ENCODE measurements around the gene EFCAB14. TPM values are rescaled to one million over a fixed set of nuclear protein-coding genes. Genes with fewer than 3 reads are reported as not detected.
A peak's percentile ranks its signal among the peaks of the same experiment; 100 is the strongest.
"Not testable (repeated sequence)": the region's sequence is repeated elsewhere in the genome, so short reads cannot be mapped to it uniquely, and the experiment has no call there.

EFCAB14 gene
- polyA plus RNA-seq, 4 donors: 25.0 to 80.0 (median 28.2) TPM

- H3K9me3 ChIP-seq (ENCODE audit: control insufficient read depth in 2 of 2, insufficient read depth in 1 of 2, low read depth in 1 of 2, low read length in 1 of 2); H3K27me3 ChIP-seq (ENCODE audit: control insufficient read depth in 3 of 3, insufficient read depth in 3 of 3, low read length in 3 of 3); DNase-seq; H3K36me3 ChIP-seq (ENCODE audit: control insufficient read depth in 3 of 3, insufficient read depth in 2 of 3, low read depth in 1 of 3, low read length in 3 of 3); H3K27ac ChIP-seq (ENCODE audit: low read depth in 1 of 3, low read length in 2 of 3); H3K4me1 ChIP-seq (ENCODE audit: control insufficient read depth in 3 of 3, insufficient read depth in 2 of 3, low read depth in 1 of 3, low read length in 2 of 3); FAIRE-seq; H3K4me3 ChIP-seq (ENCODE audit: low read depth in 1 of 3, low read length in 3 of 3): not testable (repeated sequence)
- WGBS, 3 donors: 76 to 85% (median 77%) methylated on average over 5 of the region's 5 CpGs
Observed at GRCh38 chr1:46660116-46660515, 58.8 kb downstream of the EFCAB14 start.

DNA sequence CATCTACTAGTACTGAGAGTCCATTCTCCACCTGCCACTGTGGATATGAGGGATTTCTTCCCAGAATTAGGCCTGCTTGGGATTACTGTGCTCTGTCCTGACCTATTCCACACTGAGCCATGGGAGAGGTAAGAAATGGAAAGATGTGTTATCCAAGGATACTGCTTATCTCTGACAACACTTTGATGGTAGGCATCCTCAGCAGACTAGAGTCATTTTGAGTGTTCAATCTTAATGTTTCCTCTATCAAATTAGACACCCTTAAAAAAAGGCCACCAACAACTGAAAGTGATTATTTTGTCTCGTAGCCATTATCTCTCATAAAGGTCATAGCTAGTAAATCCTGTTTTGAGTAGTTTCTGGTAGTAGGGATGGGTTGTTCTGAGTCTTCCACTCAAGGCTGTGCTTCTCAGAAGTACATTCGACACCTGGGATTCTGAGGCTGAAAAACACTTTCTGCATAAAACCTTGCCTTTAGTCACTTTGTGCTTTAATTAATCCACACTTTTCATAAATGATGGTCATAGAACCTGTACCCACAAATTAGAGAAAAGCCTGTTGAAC, 59.5 kb downstream of the EFCAB14 start:
- Histone ChIP-seq H3K4me3 (ENCODE audit: low read depth in 1 of 3, low read length in 3 of 3) (no peak overlapping the region), H3K4me1 (ENCODE audit: control insufficient read depth in 3 of 3, insufficient read depth in 2 of 3, low read depth in 1 of 3, low read length in 2 of 3) (no peaks in the 10 kb centered on the region), H3K36me3 (ENCODE audit: control insufficient read depth in 3 of 3, insufficient read depth in 2 of 3, low read depth in 1 of 3, low read length in 3 of 3) (peaks cover 0 to 9% (median 3%) of the 10 kb centered on the region in 3 donors), H3K27me3 (ENCODE audit: control insufficient read depth in 3 of 3, insufficient read depth in 3 of 3, low read length in 3 of 3) (no peaks in the 10 kb centered on the region), H3K27ac (ENCODE audit: low read depth in 1 of 3, low read length in 2 of 3) (no peak overlapping the region), H3K9me3 (ENCODE audit: control insufficient read depth in 2 of 2, insufficient read depth in 1 of 2, low read depth in 1 of 2, low read length in 1 of 2) (no peaks in the 10 kb centered on the region)
- DNase-seq (no peak), FAIRE-seq (no peak)
- 67 to 79% (median 79%) methylated on average over 2 of the region's 2 CpGs for WGBS, 3 donors

DNA sequence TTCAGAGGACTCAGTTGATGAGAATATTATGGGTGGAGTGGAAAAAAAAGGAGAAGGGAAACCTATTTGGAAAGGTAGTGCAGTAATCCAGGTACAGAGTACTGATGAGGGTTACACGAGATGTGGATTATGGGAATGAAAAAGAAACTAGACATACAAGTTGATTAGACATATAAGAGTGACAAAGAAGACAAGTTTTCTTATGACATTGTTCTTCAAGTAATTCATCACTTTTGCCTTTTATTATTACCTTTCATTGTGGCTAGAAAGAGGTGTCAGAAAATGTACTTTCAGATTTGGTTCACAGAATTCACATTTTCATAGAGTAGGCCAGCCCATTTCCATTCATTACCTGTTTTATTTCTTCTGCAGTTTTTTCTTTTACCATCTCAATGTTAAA, 61.1 kb downstream of the EFCAB14 start:
- H3K27me3 ChIP-seq (ENCODE audit: control insufficient read depth in 3 of 3, insufficient read depth in 3 of 3, low read length in 3 of 3): no peaks in the 10 kb centered on the region
- H3K9me3 ChIP-seq (ENCODE audit: control insufficient read depth in 2 of 2, insufficient read depth in 1 of 2, low read depth in 1 of 2, low read length in 1 of 2): no peaks in the 10 kb centered on the region
- H3K36me3 ChIP-seq (ENCODE audit: control insufficient read depth in 3 of 3, insufficient read depth in 2 of 3, low read depth in 1 of 3, low read length in 3 of 3): peaks cover 0 to 8% (median 3%) of the 10 kb centered on the region in 3 donors
- H3K4me3 ChIP-seq (ENCODE audit: low read depth in 1 of 3, low read length in 3 of 3): no peak overlapping the region
- H3K27ac ChIP-seq (ENCODE audit: low read depth in 1 of 3, low read length in 2 of 3): no peak overlapping the region
- H3K4me1 ChIP-seq (ENCODE audit: control insufficient read depth in 3 of 3, insufficient read depth in 2 of 3, low read depth in 1 of 3, low read length in 2 of 3): peaks cover 0 to 7% (median 4%) of the 10 kb centered on the region in 3 donors
- no peak for DNase-seq
- no peak for FAIRE-seq
- 63 to 89% (median 76%) methylated on average over 1 of the region's 1 CpG for WGBS, 3 donors

- 80 to 89% (median 86%) methylated on average over 2 of the region's 2 CpGs for WGBS, 3 donors
- no peaks in the 10 kb centered on the region for H3K9me3 ChIP-seq (ENCODE audit: control insufficient read depth in 2 of 2, insufficient read depth in 1 of 2, low read depth in 1 of 2, low read length in 1 of 2)
- FAIRE-seq: no peak
- H3K27me3 ChIP-seq (ENCODE audit: control insufficient read depth in 3 of 3, insufficient read depth in 3 of 3, low read length in 3 of 3): no peaks in the 10 kb centered on the region
- peaks cover 0 to 8% (median 0%) of the 10 kb centered on the region in 3 donors for H3K36me3 ChIP-seq (ENCODE audit: control insufficient read depth in 3 of 3, insufficient read depth in 2 of 3, low read depth in 1 of 3, low read length in 3 of 3)
- DNase-seq: no peak
- no peak overlapping the region for H3K27ac ChIP-seq (ENCODE audit: low read depth in 1 of 3, low read length in 2 of 3)
- peaks cover 0 to 7% (median 4%) of the 10 kb centered on the region in 3 donors for H3K4me1 ChIP-seq (ENCODE audit: control insufficient read depth in 3 of 3, insufficient read depth in 2 of 3, low read depth in 1 of 3, low read length in 2 of 3)
- H3K4me3 ChIP-seq (ENCODE audit: low read depth in 1 of 3, low read length in 3 of 3): no peak overlapping the region
Observed at GRCh38 chr1:46656643-46657042, 62.3 kb downstream of the EFCAB14 start.

DNA sequence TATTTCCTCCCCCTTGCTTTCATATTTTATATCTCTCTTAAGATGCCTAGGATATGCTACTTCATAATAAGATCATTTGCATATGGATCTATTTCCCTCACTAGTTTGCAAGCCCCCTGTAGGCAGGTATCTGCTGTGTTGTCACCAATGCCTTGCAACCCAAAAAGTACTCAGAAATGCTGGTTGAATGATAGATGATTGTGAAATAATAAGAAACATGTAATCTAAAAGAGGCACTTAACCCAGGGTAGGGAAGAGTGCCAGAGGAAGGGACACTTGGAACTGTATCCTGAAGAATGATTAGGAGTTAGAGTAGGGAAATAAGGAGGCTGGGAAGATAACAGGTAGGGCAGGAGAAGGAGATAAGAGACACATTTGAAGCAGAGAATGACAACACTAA, 63.1 kb downstream of the EFCAB14 start:
- FAIRE-seq: no peak
- H3K4me1 ChIP-seq (ENCODE audit: control insufficient read depth in 3 of 3, insufficient read depth in 2 of 3, low read depth in 1 of 3, low read length in 2 of 3): peaks cover 0 to 7% (median 4%) of the 10 kb centered on the region in 3 donors
- no peaks in the 10 kb centered on the region for H3K27me3 ChIP-seq (ENCODE audit: control insufficient read depth in 3 of 3, insufficient read depth in 3 of 3, low read length in 3 of 3)
- H3K9me3 ChIP-seq (ENCODE audit: control insufficient read depth in 2 of 2, insufficient read depth in 1 of 2, low read depth in 1 of 2, low read length in 1 of 2): no peaks in the 10 kb centered on the region
- no peak overlapping the region for H3K4me3 ChIP-seq (ENCODE audit: low read depth in 1 of 3, low read length in 3 of 3)
- DNase-seq: no peak
- peaks cover 0 to 8% (median 0%) of the 10 kb centered on the region in 3 donors for H3K36me3 ChIP-seq (ENCODE audit: control insufficient read depth in 3 of 3, insufficient read depth in 2 of 3, low read depth in 1 of 3, low read length in 3 of 3)
- no peak overlapping the region for H3K27ac ChIP-seq (ENCODE audit: low read depth in 1 of 3, low read length in 2 of 3)

DNA sequence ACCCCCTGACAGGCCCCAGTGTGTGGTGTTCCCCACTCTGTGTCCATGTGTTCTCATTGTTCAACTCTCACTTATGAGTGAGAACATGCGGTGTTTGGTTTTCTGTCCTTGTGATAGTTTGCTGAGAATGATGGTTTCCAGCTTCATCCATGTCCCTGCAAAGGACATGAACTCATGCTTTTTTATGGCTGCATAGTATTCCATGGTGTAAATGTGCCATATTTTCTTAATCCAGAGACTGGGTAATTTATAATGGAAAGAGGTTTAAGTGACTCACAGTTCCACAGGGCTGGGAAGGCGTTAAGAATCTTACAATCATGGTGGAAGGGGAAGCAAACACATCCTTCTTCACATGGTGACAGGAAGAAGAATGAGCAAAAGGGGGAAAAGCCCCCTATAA, 64.2 kb downstream of the EFCAB14 start:
- not testable (repeated sequence) for H3K27ac ChIP-seq (ENCODE audit: low read depth in 1 of 3, low read length in 2 of 3)
- 95 to 99% (median 96%) methylated on average over 2 of the region's 2 CpGs for WGBS, 3 donors

DNA sequence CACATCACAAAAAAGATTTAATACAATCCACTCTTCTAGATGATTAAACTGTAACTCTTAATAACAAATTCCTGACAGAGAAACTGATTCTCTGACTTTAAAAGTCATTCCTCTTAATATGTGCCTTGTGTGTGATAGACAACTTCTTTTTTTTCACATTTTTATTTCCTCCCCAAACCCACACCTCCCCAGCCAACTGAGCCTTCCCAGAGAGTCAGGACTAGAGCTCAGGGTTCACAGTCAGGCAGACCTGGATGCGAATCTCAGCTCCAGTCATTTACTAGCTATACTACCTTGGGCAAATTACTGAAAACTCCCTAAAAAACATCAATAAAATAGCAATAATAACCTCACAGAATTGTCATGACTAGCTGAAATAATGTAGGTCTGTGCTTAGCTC, 64.9 kb downstream of the EFCAB14 start:
- DNase-seq: peak in 1 of 2 donors; percentile 26
- no peak overlapping the region for H3K27ac ChIP-seq (ENCODE audit: low read depth in 1 of 3, low read length in 2 of 3)
- peaks cover 0 to 7% (median 4%) of the 10 kb centered on the region in 3 donors for H3K4me1 ChIP-seq (ENCODE audit: control insufficient read depth in 3 of 3, insufficient read depth in 2 of 3, low read depth in 1 of 3, low read length in 2 of 3)
- peaks cover 0 to 5% (median 4%) of the 10 kb centered on the region in 3 donors for H3K36me3 ChIP-seq (ENCODE audit: control insufficient read depth in 3 of 3, insufficient read depth in 2 of 3, low read depth in 1 of 3, low read length in 3 of 3)
- peaks cover 0 to 8% of the 10 kb centered on the region in 2 donors for H3K9me3 ChIP-seq (ENCODE audit: control insufficient read depth in 2 of 2, insufficient read depth in 1 of 2, low read depth in 1 of 2, low read length in 1 of 2)
- WGBS, 3 donors: 24 to 66% (median 38%) methylated on average over 1 of the region's 1 CpG
- no peak for FAIRE-seq
- no peak overlapping the region for H3K4me3 ChIP-seq (ENCODE audit: low read depth in 1 of 3, low read length in 3 of 3)
- H3K27me3 ChIP-seq (ENCODE audit: control insufficient read depth in 3 of 3, insufficient read depth in 3 of 3, low read length in 3 of 3): no peaks in the 10 kb centered on the region

More for the DNA sequence above, 64.2 kb downstream of the EFCAB14 start:
- not testable (repeated sequence) for H3K27me3 ChIP-seq (ENCODE audit: control insufficient read depth in 3 of 3, insufficient read depth in 3 of 3, low read length in 3 of 3); FAIRE-seq; H3K4me1 ChIP-seq (ENCODE audit: control insufficient read depth in 3 of 3, insufficient read depth in 2 of 3, low read depth in 1 of 3, low read length in 2 of 3); DNase-seq; H3K4me3 ChIP-seq (ENCODE audit: low read depth in 1 of 3, low read length in 3 of 3); H3K36me3 ChIP-seq (ENCODE audit: control insufficient read depth in 3 of 3, insufficient read depth in 2 of 3, low read depth in 1 of 3, low read length in 3 of 3); H3K9me3 ChIP-seq (ENCODE audit: control insufficient read depth in 2 of 2, insufficient read depth in 1 of 2, low read depth in 1 of 2, low read length in 1 of 2)

GRCh38 chr1:46653405-46653958, 65.4 kb downstream of the EFCAB14 start:
- peaks cover 0 to 7% (median 4%) of the 10 kb centered on the region in 3 donors for H3K4me1 ChIP-seq (ENCODE audit: control insufficient read depth in 3 of 3, insufficient read depth in 2 of 3, low read depth in 1 of 3, low read length in 2 of 3)
- peak overlapping the region; percentile 24 to 63 (median 27) for H3K27ac ChIP-seq (ENCODE audit: low read depth in 1 of 3, low read length in 2 of 3)
- no peak for FAIRE-seq
- H3K9me3 ChIP-seq (ENCODE audit: control insufficient read depth in 2 of 2, insufficient read depth in 1 of 2, low read depth in 1 of 2, low read length in 1 of 2): peaks cover 0 to 8% of the 10 kb centered on the region in 2 donors
- no peak overlapping the region for H3K4me3 ChIP-seq (ENCODE audit: low read depth in 1 of 3, low read length in 3 of 3)
- WGBS, 3 donors: 29 to 56% (median 48%) methylated on average over 2 of the region's 2 CpGs
- peaks cover 0 to 9% (median 5%) of the 10 kb centered on the region in 3 donors for H3K36me3 ChIP-seq (ENCODE audit: control insufficient read depth in 3 of 3, insufficient read depth in 2 of 3, low read depth in 1 of 3, low read length in 3 of 3)
- peak; percentile 73 to 76 for DNase-seq
- no peaks in the 10 kb centered on the region for H3K27me3 ChIP-seq (ENCODE audit: control insufficient read depth in 3 of 3, insufficient read depth in 3 of 3, low read length in 3 of 3)
